ENCODE data around the gene POU2AF2.
A peak's percentile ranks its signal among the peaks of the same experiment; 100 is the strongest.
"Not testable (repeated sequence)": the region's sequence is repeated elsewhere in the genome, so short reads cannot be mapped to it uniquely, and the experiment has no call there.

The POU2AF2 gene

GRCh38 chr11:111245425-111245824 lies at the start of gene POU2AF2:
TSS of gene POU2AF2 (plus strand) at chr11:111245725. CDS start at chr11:111245854, 129 bp downstream.
- DNase-seq, result no peak

DNA sequence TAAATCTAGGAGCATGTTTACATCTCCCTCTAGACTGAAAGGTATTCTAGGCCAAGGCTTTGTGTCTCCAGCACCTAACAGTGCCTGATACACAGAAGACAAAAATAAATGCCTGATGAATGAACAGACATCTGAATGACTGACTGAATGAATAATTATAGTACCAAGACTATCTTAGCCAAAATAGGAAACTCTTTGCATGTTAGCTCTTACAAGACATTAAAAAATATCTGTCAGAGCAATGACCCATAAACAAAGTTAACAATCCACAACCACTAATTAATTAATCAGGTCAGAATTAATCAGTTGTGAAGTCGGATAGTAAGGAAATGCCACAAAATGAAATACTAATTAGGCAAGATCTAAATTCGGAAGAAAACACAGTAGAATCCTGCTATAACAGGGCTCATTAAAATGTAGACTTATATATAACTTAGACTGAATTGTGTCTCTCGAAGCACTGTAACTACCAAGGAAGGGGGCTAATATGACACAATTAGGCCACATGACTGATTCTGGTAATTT lies 45.5 kb upstream of the POU2AF2 start:
- no peak for DNase-seq

GRCh38 chr11:111204211-111204610 lies 41.3 kb upstream of the POU2AF2 start:
- no peak for DNase-seq

- DNase-seq, result peak; percentile 47
These were observed 39.7 kb upstream of the POU2AF2 start for GRCh38 chr11:111205632-111206385.

DNA sequence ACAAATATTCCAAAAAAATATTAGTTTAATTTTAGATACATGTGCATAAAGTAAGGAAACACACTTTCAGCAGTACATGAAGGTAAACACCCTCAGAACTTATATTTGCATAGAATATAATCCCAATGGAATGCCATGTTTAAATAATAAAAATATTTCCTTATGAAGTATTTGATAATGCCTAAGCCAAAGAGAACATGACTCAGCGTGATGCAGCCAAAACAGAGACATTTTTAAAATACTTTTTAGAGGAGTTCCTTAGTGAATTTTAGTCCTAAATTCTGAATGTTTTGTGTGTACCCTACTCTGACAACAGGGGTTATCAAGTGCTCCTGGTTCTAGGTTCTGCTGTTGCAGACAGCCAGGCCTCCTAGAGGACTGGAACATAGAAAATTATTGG lies 39.1 kb upstream of the POU2AF2 start:
- peak; percentile 85 for DNase-seq

GRCh38 chr11:111207213-111207612 lies 38.3 kb upstream of the POU2AF2 start:
- DNase-seq, result no peak

GRCh38 chr11:111209543-111210355 lies 35.8 kb upstream of the POU2AF2 start:
- no peak for DNase-seq

- DNase-seq, result no peak
These were observed 32.3 kb upstream of the POU2AF2 start for GRCh38 chr11:111213256-111213655.

GRCh38 chr11:111220721-111221120 lies 24.8 kb upstream of the POU2AF2 start:
- DNase-seq, result no peak

GRCh38 chr11:111221208-111221607 lies 24.3 kb upstream of the POU2AF2 start:
- no peak for DNase-seq

DNA sequence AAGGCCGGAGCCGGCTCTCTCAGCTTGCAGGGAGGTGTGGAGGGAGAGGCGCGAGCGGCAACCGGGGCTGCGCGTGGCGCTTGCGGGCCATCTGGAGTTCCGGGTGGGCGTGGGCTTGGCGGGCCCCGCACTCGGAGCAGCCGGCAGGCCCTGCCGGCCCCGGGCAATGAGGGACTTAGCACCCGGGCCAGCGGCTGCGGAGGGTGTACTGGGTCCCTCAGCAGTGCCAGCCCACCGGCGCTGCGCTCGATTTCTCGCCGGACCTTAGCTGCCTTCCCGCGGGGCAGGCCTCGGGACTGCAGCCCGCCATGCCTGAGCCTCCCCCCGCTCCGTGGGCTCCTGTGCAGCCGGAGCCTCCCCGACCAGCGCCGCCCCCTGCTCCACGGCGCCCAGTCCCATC lies 23.6 kb upstream of the POU2AF2 start:
- not testable (repeated sequence) for DNase-seq

DNA sequence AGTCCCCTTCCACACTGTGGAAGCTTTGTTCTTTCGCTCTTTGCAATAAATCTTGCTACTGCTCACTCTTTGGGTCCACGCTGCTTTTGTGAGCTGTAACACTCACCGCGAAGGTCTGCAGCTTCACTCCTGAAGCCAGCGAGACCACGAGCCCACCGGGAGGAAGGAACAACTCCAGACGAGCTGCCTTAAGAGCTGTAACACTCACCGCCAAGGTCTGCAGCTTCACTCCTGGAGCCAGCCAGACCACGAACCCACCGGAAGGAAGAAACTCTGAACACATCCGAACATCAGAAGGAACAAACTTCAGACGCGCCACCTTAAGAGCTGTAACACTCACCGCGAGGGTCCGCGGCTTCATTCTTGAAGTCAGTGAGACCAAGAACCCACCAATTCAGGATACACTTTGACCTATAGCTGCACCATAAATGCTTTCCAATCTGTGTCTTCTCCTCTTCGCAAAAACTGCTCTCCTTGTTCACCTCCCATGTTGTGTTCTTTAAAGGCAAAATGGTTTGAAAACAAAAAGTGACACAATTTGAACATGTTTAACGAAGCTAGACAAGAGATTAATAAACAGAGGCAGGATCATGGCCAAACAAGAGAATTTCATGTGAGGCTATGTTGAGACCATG lies 22.6 kb upstream of the POU2AF2 start:
- DNase-seq, result not testable (repeated sequence)

DNA sequence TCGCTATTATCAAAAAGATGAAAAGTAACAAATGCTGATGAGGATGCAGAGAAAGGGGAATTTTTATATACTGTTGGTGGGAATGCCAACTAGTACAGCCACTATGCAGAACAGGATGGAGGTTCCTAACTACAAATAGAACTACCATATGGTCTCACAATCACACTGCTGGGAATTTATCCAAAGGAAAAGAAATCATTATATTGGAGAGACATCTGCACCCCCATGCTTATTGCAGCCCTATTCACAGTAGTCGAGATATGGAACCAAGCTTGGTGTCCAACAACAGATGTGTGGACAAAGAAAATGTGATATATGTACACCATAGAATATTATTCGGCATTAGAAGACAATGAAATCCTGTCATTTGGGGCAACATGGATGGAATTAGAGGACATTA lies 19.6 kb upstream of the POU2AF2 start:
- DNase-seq, result no peak

DNA sequence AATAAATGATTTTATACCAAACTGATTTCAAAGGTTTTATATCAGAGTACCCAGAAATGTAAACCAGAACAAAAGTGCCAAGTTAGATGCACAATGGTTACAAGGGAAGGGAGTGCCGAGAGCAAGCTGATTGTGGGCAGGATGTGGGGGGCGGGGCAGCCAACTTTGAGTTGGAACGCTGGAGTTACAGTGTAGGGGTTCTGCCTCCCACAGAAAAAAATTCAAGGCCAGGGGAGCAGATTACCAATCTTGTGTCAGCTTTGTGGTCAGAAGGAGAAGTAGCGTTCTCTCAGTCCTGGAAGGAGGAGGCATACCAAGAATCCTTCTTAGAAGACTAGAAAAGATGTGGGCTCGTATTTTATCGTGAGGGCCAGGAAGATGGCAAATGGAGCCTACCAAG lies 15.9 kb upstream of the POU2AF2 start:
- DNase-seq, result peak; percentile 6

DNA sequence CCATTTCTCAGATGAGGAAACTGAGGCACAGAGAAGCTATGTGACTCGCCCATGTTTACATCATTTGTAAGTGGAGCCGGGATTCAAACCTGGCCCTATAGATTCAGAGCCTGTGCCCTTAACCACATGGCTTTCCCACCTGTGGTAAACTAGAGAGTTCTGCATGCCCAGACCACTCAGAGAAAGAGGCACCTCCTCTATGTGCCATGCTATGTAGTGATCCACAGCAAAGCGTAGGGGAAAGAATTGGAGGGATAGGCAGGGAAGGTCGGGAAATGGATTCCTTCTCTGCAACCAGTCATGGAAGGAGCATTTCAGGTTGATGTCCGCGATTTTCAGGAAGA lies 15.4 kb upstream of the POU2AF2 start:
- no peak for DNase-seq

DNA sequence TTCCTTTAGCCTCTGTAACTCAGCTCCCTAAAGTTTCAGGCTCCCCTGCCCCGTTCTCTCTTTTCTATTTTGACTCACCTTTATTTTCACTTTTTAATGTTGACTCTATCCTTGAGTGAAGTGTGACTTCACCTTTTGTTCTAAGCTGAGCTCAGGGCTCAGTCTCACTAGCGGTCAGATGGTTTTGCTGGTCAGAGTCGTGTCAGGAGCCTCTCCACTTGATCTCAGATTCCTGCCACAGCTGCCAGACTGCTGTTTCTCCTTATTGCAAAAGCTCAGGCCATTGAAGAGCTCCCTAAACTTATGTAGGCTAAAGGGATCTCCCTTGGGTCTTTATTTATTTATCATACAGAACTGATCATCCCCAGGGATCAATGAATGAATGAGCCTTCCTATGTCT lies 13.7 kb upstream of the POU2AF2 start:
- no peak for DNase-seq

DNA sequence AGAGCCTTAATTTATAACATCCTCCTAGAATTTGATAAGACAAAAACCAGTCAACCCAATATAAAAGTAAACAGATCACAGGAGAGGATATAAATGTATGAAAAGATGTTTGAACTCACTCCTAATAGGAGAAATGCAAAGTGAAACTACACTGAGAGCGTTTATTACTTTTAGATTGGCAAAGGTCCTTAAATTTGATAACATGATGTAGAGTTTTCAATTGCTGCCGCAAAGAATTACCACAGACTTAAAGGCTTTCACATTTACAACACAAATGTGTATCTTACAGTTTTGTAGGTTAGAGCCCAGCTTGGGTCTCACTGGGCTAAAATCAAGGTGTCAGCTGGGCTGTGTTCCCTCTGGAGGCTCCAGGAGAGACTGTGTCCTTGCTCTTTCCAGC lies 9.1 kb upstream of the POU2AF2 start:
- DNase-seq, result no peak

DNA sequence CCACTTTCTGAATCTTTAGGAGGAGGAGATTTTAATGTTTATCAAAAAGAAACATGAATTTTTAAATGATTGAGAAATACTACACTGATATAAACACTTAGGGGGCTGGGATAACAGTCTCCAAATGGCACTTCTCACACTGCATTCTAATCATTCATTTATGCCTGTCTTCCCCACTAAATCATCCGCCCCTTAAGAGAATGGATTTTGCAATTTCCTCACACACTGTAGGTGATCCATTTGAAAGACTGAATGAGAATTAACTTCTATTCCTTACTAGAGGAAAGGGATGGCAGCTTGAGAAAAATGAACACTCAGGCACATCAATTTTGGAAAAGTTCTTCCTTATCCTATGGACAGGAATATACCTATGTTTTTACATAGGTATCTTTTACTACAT lies 7.6 kb upstream of the POU2AF2 start:
- DNase-seq, result no peak

DNA sequence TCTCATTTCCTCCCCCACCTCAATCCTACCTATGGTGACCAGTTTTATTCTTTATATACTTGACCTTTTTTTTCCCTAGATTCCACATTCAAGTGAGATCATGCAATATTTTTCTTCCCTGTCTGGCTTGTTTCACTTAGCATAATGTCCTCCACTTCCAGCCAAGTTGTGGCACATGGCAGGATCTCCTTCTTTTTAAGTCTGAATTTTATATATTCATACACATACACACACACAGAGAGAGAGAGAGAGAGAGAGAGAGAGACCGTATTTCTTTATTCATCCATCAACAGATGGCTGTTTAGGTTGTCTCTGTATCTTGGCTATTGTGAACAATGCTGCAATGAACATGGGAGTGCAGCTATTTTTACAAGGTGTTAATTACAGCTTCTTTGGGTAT lies 1.4 kb downstream of the POU2AF2 start:
- no peak for DNase-seq

DNA sequence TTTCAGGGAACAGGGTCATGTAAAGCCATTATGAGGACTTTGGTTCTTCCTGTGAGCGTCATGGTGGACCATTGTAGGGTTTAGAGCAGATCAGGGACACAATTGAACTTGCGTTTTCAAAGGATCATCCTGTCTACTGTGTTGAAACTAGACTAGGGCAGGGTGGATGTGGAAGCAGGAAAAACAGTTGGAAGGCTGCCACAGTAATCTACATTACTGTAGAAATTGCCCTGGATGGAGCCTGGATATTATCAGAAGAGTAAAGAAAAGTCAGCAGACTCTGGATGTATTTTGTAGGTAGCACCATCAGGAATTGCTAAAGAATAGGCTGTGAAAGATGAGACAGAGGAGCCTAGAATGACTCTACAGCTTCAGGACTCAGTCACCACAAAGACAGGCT lies 5.4 kb downstream of the POU2AF2 start:
- DNase-seq, result no peak

GRCh38 chr11:111253131-111253530 lies 7.6 kb downstream of the POU2AF2 start:
- no peak for DNase-seq

- DNase-seq, result no peak
These were observed 8.1 kb downstream of the POU2AF2 start for GRCh38 chr11:111253630-111254029.

DNA sequence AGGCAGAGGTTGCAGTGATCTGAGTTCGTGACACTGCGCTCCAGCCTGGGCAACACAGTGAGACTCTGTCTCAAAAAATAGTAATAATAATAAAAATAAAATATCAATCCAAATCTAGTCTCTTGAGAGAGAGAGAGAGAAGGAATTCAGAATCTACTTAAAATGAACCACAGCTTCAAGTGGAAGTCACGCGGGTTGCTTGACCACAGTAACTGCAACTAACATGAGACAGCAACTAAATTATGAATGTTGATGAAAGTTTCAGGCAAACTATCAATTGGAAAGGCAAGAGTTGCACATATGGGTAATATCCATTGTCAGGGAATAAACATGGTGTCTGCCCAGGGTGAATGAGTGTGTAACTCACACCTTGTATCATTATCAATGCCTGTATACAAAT lies 12.5 kb downstream of the POU2AF2 start:
- DNase-seq, result no peak

- DNase-seq, result peak; percentile 61
These were observed 14.4 kb downstream of the POU2AF2 start for GRCh38 chr11:111259896-111260295.

Data from fibroblast of skin of right biceps (primary cell).